Measurements from ENCODE around the gene SUPT20H.

DNA sequence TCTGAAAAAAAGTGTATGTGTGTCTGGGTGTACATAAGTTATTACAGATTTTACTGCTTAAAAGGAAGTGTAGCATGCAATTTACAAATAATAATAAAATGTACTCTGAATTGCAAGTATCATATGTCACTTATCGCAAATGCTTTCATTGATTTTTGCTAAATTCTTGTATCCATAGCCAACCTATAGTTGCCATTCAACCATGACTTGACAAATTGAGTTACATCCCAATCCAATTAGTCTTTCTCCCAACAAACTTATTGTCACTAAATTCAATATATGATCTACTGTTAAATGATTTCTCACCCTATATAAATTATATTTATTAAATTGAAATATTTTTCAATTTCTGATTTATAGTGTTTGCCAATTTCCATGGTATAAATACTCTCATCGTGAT lies 17.3 kb upstream of the SUPT20H start:
- TF ChIP-seq, protein P1, sequence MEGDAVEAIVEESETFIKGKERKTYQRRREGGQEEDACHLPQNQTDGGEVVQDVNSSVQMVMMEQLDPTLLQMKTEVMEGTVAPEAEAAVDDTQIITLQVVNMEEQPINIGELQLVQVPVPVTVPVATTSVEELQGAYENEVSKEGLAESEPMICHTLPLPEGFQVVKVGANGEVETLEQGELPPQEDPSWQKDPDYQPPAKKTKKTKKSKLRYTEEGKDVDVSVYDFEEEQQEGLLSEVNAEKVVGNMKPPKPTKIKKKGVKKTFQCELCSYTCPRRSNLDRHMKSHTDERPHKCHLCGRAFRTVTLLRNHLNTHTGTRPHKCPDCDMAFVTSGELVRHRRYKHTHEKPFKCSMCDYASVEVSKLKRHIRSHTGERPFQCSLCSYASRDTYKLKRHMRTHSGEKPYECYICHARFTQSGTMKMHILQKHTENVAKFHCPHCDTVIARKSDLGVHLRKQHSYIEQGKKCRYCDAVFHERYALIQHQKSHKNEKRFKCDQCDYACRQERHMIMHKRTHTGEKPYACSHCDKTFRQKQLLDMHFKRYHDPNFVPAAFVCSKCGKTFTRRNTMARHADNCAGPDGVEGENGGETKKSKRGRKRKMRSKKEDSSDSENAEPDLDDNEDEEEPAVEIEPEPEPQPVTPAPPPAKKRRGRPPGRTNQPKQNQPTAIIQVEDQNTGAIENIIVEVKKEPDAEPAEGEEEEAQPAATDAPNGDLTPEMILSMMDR (IDR thresholded peaks at IDR 0.05; ENCODE audit: poor library complexity, severe bottlenecking) = no peak
- TF ChIP-seq POLR2AphosphoS5 (IDR thresholded peaks at IDR 0.05) (no peak), TAF1 (IDR thresholded peaks at IDR 0.05; ENCODE audit: low read depth) (no peak), EP300 (conservative IDR thresholded peaks at IDR 0.05; ENCODE audit: poor library complexity, severe bottlenecking) (no peak), EZH2 (IDR thresholded peaks at IDR 0.05; ENCODE audit: borderline replicate concordance, insufficient read depth, low read length, poor library complexity, severe bottlenecking) (no peak), SMC3 (conservative IDR thresholded peaks at IDR 0.05; ENCODE audit: poor library complexity) (no peak), RAD21 (conservative IDR thresholded peaks at IDR 0.05) (no peak), MXI1 (conservative IDR thresholded peaks at IDR 0.05; ENCODE audit: poor library complexity, severe bottlenecking) (no peak)
- TF ChIP-seq, protein P2, sequence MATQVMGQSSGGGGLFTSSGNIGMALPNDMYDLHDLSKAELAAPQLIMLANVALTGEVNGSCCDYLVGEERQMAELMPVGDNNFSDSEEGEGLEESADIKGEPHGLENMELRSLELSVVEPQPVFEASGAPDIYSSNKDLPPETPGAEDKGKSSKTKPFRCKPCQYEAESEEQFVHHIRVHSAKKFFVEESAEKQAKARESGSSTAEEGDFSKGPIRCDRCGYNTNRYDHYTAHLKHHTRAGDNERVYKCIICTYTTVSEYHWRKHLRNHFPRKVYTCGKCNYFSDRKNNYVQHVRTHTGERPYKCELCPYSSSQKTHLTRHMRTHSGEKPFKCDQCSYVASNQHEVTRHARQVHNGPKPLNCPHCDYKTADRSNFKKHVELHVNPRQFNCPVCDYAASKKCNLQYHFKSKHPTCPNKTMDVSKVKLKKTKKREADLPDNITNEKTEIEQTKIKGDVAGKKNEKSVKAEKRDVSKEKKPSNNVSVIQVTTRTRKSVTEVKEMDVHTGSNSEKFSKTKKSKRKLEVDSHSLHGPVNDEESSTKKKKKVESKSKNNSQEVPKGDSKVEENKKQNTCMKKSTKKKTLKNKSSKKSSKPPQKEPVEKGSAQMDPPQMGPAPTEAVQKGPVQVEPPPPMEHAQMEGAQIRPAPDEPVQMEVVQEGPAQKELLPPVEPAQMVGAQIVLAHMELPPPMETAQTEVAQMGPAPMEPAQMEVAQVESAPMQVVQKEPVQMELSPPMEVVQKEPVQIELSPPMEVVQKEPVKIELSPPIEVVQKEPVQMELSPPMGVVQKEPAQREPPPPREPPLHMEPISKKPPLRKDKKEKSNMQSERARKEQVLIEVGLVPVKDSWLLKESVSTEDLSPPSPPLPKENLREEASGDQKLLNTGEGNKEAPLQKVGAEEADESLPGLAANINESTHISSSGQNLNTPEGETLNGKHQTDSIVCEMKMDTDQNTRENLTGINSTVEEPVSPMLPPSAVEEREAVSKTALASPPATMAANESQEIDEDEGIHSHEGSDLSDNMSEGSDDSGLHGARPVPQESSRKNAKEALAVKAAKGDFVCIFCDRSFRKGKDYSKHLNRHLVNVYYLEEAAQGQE (IDR thresholded peaks at IDR 0.05; ENCODE audit: borderline replicate concordance) = no peak

Measured in neural cell (in vitro differentiated cells).